Renal cortex interstitium (tissue), 11 donors: ENCODE measurements around the gene KRTAP10-7. TPM values are rescaled to one million over a fixed set of nuclear protein-coding genes. Genes with fewer than 3 reads are reported as not detected.
A peak's percentile ranks its signal among the peaks of the same experiment; 100 is the strongest.
"Not testable (repeated sequence)": the region's sequence is repeated elsewhere in the genome, so short reads cannot be mapped to it uniquely, and the experiment has no call there.

ENCODE experiments used
- DNase-seq, 11 donors: peaks; one replicate each; pipeline ENCODE4 v3.0.0-alpha.2; 2013; ENCODE audit warnings: low read depth in 9 of 11, low spot score in 4 of 11; ENCODE audit errors: extremely low read depth in 1 of 11
- polyA plus RNA-seq, 3 donors: library from polyadenylated mRNA; unstranded; fragments of 120-200 nt; gene quantifications; one replicate each; pipeline ENCODE4 v1.2.1, GENCODE V29; 2013; ENCODE audit not compliant: insufficient read length in 3 of 3

Gene KRTAP10-7
- polyA plus RNA-seq, 3 donors: not detected

DNA sequence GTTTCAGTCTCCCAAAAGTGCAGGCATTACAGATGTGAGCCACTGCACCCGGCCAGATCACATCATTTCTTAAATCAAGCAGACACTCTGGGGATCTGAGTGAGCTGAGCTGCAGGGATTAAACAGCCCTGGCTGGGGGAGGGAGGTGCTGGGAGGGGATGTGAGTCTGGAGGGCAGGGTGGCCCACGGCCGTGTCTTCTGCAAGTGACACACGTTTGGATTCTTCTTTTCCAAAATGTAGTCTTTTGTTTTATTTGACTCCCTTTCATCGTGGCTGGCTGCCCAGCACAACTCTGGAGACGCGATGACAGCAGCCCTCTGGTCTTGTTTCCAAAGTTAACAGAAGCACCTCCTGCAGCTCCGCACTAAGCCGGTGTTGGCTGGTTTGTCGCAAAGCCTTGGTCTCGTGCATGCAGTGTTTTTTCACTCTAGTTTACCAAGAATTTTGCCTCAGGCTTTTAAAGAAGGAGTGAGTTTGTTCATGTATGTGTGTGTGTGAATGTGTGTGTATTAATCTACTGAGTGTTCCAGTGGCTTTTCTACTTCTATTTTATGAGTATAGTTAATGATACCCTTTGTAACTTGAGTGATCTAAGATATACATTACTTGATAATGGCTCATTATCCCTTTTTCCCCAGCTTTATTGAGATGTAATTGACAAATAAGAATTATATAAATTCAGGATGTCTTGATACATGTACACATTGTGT, 17.2 kb upstream of the KRTAP10-7 start:
- peak in 7 of 11 donors; percentile 12 to 34 (median 24) for DNase-seq

DNA sequence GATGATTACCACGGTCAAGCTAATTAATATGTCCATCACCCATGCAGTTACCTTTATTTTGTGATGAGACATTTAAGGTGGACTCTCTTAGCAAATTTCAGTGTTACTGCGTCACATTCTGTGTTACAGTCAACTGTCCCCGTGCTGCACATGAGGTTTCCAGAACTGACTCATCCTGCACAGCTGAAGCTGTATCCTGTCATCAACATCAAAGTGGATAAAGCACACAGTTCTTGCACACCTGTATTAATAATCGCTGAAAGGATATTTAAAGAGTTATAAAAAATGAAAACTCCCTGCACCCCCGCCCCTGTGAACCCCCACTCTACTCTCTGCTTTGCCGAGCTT, 16.6 kb upstream of the KRTAP10-7 start:
- no peak for DNase-seq

DNA sequence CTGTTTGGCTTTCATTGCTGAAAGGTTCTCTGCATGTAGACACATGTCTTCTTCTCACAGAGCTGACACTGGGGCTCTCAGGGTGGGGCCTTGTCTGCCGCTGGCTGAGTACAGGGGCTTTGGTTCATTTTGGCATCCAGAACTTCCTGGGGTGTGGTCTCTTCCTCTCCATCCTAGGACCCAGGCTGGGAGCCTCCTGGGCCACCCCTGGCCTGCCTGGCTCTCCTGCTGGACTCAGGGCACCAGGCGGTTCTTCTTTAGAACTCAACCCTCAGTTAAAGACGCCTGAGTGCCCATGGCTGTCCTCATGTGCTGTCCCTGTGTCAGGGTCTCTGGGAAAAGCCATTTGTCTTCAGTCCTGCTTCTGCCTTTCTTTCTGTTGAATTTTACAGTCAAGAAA, 14.5 kb upstream of the KRTAP10-7 start:
- DNase-seq: no peak

DNA sequence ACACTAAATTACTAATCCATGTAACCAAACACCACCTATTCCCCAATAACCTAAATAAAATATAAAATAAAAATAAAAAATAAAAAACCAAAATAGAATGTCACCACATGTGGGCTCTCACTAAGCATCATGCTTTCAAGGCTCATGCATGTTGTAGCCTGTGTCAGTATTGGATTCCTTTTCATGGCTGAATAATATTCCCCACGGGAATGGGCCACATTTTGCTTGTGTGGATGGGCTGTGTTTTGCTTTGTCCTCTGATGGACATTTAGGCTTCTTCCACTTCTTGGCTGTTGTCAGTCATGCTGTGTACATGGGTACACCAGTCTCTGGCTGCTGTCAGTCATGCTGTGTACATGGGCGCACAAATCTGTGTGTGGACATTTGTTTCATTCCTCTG, 11.3 kb upstream of the KRTAP10-7 start:
- DNase-seq: no peak

DNA sequence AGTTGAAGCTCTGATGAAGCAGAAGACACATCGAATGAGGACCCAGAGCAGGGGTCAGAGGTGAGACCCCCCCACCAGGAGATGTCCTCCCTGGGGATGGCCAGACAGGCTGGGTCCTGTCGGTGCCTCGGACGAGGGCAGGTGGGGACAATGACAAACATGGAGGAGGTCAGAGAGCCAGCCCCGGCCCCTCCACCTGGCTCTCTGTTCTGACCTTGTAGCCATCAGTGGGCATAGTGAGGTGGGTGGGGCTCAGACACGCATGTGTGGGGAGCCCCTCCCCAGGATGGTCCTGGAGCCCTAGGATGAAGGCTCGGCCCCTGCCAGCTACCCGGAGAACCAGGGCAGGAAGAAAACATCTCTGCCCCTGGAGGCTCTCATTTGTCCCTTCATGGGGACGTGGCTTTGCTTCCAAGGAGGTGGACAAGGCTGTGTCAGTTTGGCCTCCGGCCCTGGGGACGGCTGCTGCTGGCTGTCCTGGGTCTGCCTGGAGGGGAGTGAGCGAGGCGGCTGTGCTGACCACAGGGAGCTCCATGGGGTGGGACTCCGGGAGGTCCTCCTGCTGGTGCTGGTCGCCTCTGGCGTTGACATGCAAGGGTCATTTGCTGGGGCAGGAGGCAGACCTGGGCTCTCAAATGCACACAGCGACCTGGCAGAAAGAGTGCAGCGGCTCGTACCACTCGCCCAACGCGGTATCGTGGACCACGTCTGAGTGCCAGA, 10.7 kb upstream of the KRTAP10-7 start:
- no peak for DNase-seq

DNA sequence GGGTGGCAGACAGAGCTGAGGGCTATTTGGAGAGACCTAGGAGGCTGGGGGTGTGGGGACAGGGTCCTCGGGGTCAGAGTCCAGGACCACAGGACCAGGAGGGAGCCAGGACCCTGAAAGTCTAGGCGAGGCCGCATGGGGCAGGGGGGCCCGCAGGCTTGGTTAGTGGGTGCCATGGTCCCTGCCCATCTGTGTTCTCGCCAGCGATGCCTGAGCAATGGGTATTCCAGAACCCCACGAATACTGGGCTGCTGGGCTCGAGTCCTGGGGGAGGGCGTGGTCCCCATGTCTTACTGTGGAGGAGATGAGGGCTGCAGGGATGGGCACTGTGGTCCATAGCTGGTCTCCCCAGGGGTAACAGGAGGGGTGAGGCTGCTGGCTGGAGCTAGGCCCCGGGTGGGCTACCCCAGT, 10.1 kb upstream of the KRTAP10-7 start:
- no peak for DNase-seq

DNA sequence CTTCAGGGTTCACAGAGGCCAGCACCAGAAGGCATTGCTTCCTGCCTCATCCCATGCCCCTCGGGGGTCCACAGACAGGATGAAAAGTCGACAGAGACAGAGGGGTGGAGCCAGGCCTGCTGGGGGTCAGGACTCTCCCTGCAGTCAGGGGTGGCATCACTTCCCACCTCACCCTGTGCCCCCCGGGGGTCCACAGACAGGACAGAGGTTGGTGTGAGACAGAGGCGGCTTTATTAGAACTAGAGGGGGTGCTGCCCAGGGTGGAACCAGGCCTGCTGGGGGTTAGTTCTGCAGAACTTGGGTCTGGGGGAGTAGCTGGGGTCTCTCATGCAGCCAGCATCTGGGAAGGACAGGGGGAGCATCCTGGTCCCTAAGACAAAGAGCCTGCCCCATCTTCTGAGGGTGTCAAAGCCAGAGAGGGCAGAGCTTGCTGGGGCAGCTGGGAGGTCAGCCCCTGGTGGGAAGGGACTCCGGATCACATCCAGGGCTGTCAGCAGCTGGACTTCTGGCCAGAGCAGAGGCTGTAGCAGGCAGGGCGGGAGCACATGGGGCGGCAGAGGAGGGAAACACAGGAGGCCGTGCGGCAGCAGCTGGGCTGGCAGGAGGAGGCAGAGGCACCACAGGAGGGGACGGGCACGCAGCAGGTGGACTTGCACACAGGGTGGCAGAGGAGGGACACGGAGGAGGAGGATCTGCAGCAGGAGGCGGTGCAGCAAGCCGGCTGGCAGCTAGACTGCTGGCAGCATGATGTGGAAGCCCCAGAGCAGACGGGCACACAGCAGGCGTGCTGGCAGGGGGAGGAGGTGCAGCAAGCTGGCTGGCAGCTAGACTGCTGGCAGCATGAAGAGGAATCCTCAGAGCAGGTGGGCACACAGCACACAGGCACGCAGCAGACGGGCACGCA, 9.2 kb upstream of the KRTAP10-7 start:
- DNase-seq: not testable (repeated sequence)

DNA sequence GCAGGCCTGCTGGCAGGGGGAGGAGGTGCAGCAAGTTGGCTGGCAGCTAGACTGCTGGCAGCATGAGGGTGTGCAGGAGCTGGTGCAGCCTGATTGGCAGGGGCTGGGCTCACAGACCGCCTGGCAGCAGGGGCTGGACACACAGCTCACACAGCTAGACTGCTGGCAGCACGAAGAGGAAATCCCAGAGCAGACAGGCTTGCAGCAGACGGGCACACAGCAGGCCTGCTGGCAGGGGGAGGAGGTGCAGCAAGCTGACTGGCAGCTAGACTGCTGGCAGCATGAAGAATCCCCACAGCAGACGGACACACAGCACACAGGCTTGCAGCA, 8.6 kb upstream of the KRTAP10-7 start:
- not testable (repeated sequence) for DNase-seq

DNA sequence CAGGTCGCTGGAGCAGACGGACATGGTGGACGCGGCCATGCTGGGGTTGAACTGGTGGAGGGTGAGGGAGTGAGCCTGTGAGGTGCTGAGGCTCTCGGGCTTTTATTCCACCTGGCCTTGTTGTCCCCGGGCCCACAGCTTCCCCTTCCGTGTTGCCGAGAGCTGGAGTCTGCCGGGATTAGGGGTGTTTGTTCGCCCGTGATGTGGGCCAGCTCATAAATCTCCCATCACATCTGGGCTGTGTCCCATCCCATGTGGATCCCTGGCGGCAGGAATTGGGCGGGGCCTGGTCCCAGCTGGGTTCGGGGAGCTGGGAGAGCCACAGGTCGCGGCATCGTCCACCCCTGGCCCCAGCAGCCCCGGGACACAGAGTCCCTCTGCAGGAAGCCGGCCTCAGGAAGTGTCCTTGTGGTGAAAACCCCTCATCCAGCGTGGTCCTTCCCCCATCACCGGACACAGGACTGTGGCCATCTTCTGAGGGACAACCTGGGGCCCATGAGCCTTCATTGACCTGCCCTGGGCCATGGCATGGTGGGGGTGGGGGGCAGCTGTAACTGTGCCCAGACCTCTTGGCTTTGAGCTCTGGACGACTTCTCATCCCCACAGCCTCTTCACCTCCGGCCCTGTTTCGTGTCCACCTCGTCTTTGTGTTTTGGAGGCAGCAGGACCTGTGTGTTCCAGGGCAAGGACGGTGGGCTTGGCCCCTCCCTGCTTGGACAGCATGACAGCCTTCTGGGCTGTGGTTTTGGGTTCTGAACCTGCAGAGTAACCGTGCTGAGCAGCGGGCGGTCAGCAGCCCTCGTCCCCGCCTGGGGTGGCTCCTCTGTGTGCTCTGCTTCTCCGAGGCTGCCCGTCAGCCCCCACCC, 7.7 kb upstream of the KRTAP10-7 start, which contains the start of gene KRTAP10-6:
TSS of gene KRTAP10-6 (minus strand) at position 60 of the 866 bp plus-strand sequence. CDS start at position 39, 21 bp downstream.
- no peak for DNase-seq

DNA sequence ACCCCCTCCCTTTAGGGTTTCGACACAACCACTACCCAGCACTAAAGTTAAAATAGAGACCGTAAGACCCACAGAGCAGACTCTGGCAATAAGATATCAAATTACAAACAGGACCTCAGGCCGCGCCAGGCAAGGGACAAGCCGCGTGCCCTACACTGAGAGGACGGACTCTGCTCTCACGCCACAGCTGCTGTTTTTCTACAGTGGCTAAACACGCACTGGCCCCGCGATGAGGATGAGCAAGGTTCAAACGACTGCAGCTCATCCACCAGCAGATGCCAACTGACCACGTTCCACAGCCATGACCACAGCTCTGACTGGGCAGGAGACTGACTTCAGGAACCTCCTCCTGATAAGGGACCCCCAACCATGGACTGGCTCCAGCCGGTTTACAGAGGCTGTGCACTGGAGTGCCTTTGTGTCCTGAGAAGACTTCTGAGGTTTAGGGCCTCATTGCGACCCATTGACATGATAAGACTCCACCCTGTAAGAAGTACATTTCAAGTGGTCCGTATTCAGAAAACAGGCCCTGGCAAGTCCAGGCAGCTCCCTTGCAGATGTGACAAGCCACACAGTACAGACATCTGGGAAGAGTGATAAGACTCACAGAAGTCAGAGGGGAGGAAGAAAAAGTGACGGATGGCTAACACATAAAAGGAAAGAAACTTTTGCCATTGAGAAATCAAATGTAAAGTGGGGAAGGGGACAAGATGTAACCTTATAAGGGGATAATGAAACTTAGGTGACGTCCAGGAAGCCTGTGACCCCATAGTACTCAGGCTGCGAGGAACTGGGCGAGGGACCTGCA, 6.6 kb upstream of the KRTAP10-7 start:
- DNase-seq: peak in 4 of 11 donors; percentile 12 to 20 (median 16)

DNA sequence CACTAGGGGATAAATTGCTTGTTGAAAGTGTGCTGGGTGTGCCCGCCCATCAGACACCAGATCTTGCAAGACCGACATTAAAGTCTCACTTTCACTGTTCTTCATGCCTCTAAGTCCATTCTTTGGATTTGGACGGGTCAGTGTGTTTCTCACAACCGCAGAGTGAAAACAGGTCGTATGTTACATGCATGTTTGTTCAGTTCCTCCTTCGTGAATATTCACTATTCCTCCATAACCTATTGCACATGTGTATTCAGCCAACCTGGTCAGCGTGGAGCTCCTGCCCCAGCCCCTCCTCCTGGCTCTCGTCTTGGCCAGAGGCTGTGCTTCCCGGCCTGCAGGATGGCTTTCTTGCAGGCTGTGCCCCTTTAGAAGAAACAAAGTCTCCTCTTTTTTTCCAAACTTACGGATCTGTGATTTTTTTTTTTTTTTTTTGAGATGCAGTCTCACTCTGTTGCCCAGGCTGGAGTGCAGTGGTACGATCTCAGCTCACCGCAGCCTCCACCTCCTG, 5.9 kb upstream of the KRTAP10-7 start:
- no peak for DNase-seq

DNA sequence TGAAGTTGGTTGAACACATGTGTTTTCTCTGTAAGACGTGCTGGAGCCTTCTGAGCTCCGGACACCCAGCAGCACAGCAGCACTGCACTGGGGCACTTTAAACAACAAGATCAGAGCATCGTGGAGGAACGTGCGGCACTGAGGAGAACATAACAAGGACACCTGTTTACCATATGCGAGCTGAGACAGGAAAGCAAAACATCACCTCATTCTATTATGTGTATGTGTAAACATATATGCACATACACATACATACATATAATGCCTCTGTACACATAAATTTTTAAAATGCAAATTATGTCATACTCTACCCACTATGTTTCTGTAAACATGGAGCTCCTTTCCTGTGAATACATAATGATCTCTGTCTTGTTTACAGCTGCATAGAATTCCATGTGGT, 4.9 kb upstream of the KRTAP10-7 start:
- DNase-seq: no peak

DNA sequence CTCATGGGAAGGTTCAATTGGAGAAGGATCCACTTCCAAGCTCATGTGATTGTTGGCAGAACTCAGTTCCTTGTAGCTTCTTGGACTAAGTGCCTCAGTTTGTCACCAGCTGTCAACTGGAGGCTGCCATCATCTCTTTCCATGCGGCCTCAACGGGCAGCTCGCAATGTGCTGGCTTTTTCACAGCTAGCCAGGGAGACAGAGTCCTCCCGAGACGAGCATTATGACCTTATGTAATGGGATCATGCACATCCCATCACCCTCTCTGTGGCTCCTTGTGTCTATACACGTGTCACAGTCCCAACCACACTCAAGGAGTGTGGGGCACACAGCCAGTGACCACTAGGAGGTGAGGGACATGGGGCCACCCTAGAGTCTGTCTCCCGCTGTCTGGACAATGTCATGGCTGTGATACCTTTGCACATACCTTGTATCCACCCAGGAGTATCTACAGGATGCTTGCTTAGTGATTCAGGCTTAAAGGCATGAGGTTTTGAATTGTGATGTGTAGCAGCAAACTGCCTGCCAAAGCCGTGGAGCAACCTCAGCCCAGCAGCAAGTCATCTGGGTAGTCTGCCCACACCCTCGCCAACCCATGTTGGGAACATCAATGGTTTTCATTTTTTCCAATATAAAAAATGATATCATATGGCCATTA, 4.2 kb upstream of the KRTAP10-7 start:
- DNase-seq: no peak

DNA sequence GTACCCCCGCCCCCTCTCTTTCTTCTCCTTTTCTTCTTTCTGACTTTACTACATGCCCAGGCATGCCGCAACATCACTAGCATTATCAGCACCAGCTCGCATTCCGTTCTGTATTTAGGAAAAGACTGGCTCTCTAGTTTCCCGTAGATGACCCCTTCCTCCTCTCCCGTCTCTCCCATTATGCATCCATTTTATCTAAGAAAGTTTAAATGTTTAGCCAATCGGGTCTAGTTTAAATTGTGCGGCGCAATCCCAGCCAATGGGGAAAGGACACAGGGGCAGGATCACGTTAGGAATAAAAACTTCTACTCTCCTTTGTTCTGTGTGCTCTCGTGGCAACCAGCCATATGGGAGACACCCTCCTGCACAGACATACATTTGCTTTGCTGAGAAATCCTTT, 2.3 kb upstream of the KRTAP10-7 start:
- no peak for DNase-seq

DNA sequence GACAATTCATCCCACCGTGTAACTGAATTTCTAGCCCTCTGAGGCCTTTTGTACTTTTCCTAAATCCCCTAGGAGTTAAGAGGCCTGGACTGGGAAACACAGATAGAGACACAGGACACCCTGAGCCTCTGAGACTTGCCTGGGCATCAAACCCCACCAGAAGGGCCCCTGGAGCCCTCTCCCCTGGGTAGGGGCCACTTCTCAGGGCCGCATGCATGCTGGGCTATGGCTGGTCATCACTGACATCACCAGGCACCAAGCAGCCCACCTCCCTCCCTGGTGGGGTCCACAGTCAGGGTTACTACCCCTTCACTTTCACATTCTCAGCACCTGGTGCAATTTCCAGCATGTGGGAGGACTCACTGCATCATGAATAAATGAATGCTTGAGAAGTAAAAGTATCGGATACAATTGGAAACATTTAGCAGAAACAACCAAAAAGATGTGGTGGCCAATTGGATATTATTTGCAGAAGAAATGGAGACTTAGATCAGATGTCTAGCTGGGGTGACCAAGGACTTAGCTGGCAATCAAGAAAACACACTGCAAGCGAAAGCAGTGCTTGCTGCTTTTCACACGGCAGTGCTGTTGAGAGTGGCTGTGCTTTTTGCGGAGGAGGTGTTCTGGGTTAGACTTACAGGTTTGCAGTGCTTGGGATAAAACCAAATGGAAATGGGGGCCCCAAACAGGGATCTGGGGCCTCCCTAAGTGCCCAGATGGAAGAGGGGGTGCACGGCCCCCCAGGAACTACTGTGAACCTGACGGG, 950 bp upstream of the KRTAP10-7 start:
- DNase-seq: no peak

DNA sequence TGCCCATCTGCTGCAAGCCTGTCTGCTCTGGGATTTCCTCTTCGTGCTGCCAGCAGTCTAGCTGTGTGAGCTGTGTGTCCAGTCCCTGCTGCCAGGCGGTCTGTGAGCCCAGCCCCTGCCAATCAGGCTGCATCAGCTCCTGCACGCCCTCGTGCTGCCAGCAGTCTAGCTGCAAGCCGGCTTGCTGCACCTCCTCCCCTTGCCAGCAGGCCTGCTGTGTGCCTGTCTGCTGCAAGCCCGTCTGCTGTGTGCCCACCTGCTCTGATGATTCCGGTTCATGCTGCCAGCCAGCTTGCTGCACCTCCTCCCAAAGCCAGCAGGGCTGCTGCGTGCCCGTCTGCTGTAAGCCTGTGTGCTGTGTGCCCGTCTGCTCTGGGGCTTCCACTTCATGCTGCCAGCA, 694 bp downstream of the KRTAP10-7 start:
- not testable (repeated sequence) for DNase-seq
